HG02870 (cell line): ENCODE measurements around the gene NOLC1.

Experiments
- ATAC-seq: cut with Tn5 transposase; IDR thresholded peaks from one replicate; pipeline ENCODE4 v1.9.1; 2021; ENCODE audit warnings: mild to moderate bottlenecking, moderate library complexity; ENCODE audit not compliant: unreplicated experiment

The NOLC1 gene

DNA sequence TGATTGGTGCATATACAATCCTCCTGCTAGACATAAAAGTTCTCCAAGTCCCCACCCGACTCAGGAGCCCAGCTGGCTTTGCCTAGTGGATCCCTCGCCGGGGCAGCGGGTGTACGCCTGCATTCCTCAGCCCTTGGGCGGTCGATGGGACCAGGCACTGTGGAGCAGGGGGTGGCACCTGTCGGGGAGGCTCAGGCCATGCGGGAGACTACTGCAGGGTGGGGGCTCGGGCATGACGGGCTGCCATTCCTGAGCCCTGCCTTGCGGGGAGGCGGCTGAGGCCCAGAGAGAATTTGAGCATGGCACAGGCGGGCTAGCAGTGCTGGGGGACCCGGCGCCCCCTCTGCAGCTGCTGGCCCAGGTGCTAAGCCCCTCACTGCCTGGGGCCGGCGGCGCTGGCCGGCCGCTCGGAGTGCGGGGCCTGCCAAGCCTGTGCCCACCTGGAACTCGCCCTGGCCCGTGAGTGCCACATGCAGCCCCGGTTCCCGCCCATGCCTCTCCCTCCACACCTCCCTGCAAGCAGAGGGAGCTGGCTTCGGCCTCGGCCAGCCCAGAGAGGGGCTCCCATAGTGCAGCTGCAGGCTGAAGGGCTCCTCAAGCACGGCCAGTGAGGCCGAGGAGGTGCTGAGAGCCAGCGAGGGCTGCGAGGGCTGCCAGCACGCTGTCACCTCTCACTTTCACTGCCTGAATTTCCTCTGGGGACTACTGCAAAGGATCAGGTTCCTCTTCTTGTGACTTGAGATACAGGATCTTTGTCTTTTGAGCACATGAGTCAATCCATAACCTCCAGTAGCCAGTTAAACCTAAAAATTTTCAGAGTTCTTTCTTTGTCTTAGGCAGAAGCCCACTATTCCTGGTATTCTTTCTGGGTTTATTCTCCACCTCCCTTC lies 48.8 kb downstream of the NOLC1 start:
- no peak for ATAC-seq

DNA sequence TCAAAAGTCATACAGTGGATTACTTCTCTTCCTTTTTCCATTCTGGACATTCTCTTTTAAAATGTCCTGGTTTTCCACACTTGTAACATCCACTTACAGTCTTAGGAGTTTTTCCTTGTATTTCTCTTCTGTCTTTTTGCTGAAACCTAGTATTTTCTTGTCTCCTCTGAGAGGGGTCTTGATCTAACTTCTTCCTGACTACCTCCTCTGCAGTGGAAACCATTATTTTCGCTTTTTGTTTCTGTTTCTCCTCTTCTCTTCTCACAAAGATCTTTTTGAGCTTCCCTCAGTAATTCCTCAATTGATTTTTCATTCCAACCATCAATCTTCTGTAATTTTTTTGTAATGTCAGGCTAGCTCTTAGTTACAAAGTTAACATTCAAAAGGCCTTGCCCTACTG lies 50.2 kb downstream of the NOLC1 start:
- ATAC-seq = no peak

DNA sequence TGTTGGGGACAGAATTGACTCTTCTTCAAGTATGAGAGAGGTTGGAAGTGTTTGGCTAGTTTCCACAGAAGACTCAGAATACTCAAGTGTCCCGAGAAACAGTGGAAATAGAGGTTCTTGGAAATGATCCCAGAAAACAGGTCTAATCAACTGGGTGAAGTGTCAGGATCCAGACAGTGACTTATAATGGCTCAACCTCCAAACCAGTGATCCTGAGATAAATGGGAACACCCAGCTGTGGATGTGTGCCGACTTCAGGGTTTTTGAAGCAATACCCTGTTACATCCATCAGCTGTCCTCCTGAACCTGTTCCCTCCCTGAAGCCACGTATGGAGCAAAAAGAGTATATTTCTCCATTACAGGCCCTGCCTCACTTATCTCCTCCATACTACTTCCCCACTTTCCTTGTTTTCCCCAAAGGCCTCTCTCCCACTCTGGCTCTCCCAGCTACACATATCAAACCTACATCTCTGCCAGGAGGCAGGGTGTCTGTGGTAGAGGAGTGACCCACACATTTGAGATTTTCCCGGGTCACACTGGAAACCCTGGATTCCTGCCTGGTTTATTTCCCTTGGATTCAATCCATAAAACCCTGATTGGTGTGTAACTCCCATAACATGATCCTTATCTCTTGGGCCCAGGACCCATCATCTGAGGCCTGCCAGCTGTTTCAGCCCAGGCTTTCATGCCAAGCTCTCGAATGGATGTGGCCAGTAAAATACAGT lies 56.3 kb downstream of the NOLC1 start:
- no peak for ATAC-seq

DNA sequence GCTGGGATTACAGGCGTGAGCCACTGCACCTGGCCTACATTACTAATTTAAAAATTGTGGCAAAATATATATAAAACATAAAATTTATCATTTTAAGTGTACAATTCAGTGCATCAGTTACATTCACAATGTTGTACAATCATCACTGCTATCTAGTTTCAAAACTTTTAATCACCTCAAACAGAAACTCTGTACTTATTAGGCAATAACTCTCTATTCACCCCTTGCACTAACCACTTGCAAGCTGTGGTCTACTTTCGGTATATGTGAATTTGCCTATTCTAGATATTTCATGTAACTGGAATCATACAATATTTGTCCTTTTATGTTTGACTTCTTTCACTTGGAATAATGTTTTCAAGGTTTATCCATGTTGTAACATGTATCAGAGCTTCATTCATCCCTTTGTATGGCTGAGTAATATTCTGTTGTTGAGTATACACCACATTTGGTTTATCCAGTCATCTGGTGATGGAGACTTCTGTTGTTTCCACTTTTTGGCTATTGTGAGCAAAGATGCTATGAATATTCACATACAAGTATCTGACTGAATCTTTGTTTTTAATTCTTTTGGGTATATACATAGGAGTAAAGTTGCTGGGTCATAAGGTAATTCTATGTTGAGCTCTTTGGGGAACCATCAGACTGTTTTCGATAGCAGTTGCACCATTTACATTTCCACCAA lies 59.6 kb downstream of the NOLC1 start:
- ATAC-seq = no peak
